PC-9 (cell line): ENCODE data around the gene ATP2B1. TPM values are rescaled to one million over a fixed set of nuclear protein-coding genes. Genes with fewer than 3 reads are reported as not detected.

ENCODE experiments used
- BruUV-seq: library from RNA; stranded (reverse); fragments of 400-500 nt; replicated peaks from 2 replicates; lab custom pipeline; 2021; lab: Mats Ljungman, UMichigan
- CTCF ChIA-PET: fragments of 300-600 bp; sonication (Branson Sonifier 250); formaldehyde crosslinking; loops from one replicate; lab custom pipeline; 2022; ENCODE audit warnings: antibody characterized with exemption; lab: Charles Lee
- POLR2A ChIA-PET: fragments of 300-600 bp; sonication (Branson Sonifier 250); formaldehyde crosslinking; loops from one replicate; lab custom pipeline; 2022; ENCODE audit warnings: antibody characterized with exemption; ENCODE audit not compliant: unreplicated experiment; lab: Charles Lee
- DNase-seq, 2 experiments: peaks; one replicate each; pipeline versions ENCODE4 v3.0.0 to v3.0.0-alpha.2; 2015 to 2022; ENCODE audit warnings: mixed read lengths in 1 of 2
- H2AFZ ChIP-seq: fragments of 200-600 bp; sonication (generic); 2 replicates; pipeline ENCODE4 v1.8.1; 2017; ENCODE audit warnings: antibody characterized with exemption
- H3F3A ChIP-seq: fragments of 200-600 bp; sonication (generic); 2 replicates; pipeline ENCODE4 v1.8.1; 2017; ENCODE audit warnings: antibody characterized with exemption, mild to moderate bottlenecking, low read depth; ENCODE audit not compliant: insufficient read depth
- H3K27ac ChIP-seq: fragments of 200-600 bp; sonication (generic); 2 replicates; pipeline ENCODE4 v1.6.1; 2016; ENCODE audit warnings: mixed run types
- H3K27me3 ChIP-seq: fragments of 200-600 bp; sonication (generic); 2 replicates; pipeline ENCODE4 v1.6.1; 2016; ENCODE audit warnings: low read depth, mixed run types; ENCODE audit not compliant: insufficient read depth
- H3K36me3 ChIP-seq: fragments of 200-600 bp; sonication (generic); 2 replicates; pipeline ENCODE4 v1.6.1; 2016; ENCODE audit warnings: low read depth, mixed run types
- H3K4me1 ChIP-seq: fragments of 200-600 bp; sonication (generic); replicated peaks from 2 replicates; pipeline ENCODE4 v1.6.1; 2016; ENCODE audit warnings: mixed run types; ENCODE audit not compliant: insufficient read depth
- H3K4me2 ChIP-seq: fragments of 200-600 bp; sonication (generic); 2 replicates; pipeline ENCODE4 v1.6.1; 2017; ENCODE audit warnings: mixed run types
- H3K4me3 ChIP-seq: fragments of 200-600 bp; sonication (generic); 2 replicates; pipeline ENCODE4 v1.6.1; 2016; ENCODE audit warnings: mixed run types
- H3K79me2 ChIP-seq: fragments of 200-600 bp; sonication (generic); 2 replicates; pipeline ENCODE4 v1.6.1; 2017; ENCODE audit warnings: low read depth, mixed run types
- H3K9me2 ChIP-seq: fragments of 200-600 bp; sonication (generic); 2 replicates; pipeline ENCODE4 v1.8.1; 2017; ENCODE audit warnings: mild to moderate bottlenecking; ENCODE audit not compliant: insufficient read depth
- H3K9me3 ChIP-seq: fragments of 200-600 bp; sonication (generic); 2 replicates; pipeline ENCODE4 v1.8.1; 2016; ENCODE audit warnings: low read depth; ENCODE audit not compliant: insufficient read depth
- H4K20me1 ChIP-seq: fragments of 200-600 bp; sonication (generic); 2 replicates; pipeline ENCODE4 v1.8.1; 2017; ENCODE audit not compliant: insufficient read depth
- EZH2 ChIP-seq: fragments of 200-600 bp; sonication (generic); IDR thresholded peaks from 2 replicates; pipeline ENCODE4 v1.8.0; 2017; ENCODE audit warnings: antibody characterized with exemption, low read depth
- intact Hi-C: fragments of 100-400 bp; cut with micrococcal nuclease; formaldehyde crosslinking; loops from one replicate; pipeline ENCODE4 v1.10.0; 2022; ENCODE audit not compliant: unreplicated experiment
- total RNA-seq: library from RNA; stranded (reverse); gene quantifications from 2 replicates; pipeline ENCODE4 v1.2.3, GENCODE V29; 2021
- TF ChIP-seq, protein P1 (sequence below): fragments of 200-600 bp; sonication (generic); conservative IDR thresholded peaks from 2 replicates; pipeline ENCODE4 v1.6.1; 2017; ENCODE audit warnings: mixed run types, antibody characterized with exemption, mild to moderate bottlenecking, moderate library complexity

ATP2B1 gene
- total RNA-seq, 1 experiment from 2014 or later: 29.4 TPM

GRCh38 chr12:89673603-89674002, 35.0 kb downstream of the ATP2B1 start:
- intact Hi-C loops: no loop called here
- CTCF ChIA-PET: no interaction called here
- BruUV-seq: no TSS peak
- no peaks in the 10 kb centered on the region for H3K4me1 ChIP-seq
- no peaks in the 10 kb centered on the region for H3K36me3 ChIP-seq
- 0 out of 2 replicates have a peak, but pooled peaks cover 2% of the 10 kb centered on the region for H4K20me1 ChIP-seq
- H3K9me3 ChIP-seq: no peaks in the 10 kb centered on the region
- H3F3A ChIP-seq: no peaks in the 10 kb centered on the region
- DNase-seq: no peak
- H3K79me2 ChIP-seq: peaks cover 84% of the 10 kb centered on the region
- POLR2A ChIA-PET: interaction anchor here (0.6 kb wide), 1 partner anchor 89 kb away, joined by 3 read pairs; no protein-coding TSS in a partner anchor
- no peak overlapping the region for H3K27ac ChIP-seq
- H3K4me3 ChIP-seq: no peak overlapping the region
- no peak overlapping the region for H3K4me2 ChIP-seq
- H3K9me2 ChIP-seq: no peaks in the 10 kb centered on the region
- no peak overlapping the region for H2AFZ ChIP-seq
- TF ChIP-seq, protein P1, sequence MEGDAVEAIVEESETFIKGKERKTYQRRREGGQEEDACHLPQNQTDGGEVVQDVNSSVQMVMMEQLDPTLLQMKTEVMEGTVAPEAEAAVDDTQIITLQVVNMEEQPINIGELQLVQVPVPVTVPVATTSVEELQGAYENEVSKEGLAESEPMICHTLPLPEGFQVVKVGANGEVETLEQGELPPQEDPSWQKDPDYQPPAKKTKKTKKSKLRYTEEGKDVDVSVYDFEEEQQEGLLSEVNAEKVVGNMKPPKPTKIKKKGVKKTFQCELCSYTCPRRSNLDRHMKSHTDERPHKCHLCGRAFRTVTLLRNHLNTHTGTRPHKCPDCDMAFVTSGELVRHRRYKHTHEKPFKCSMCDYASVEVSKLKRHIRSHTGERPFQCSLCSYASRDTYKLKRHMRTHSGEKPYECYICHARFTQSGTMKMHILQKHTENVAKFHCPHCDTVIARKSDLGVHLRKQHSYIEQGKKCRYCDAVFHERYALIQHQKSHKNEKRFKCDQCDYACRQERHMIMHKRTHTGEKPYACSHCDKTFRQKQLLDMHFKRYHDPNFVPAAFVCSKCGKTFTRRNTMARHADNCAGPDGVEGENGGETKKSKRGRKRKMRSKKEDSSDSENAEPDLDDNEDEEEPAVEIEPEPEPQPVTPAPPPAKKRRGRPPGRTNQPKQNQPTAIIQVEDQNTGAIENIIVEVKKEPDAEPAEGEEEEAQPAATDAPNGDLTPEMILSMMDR: no peak
- TF ChIP-seq EZH2: no peak
- H3K27me3 ChIP-seq: no peaks in the 10 kb centered on the region

DNA sequence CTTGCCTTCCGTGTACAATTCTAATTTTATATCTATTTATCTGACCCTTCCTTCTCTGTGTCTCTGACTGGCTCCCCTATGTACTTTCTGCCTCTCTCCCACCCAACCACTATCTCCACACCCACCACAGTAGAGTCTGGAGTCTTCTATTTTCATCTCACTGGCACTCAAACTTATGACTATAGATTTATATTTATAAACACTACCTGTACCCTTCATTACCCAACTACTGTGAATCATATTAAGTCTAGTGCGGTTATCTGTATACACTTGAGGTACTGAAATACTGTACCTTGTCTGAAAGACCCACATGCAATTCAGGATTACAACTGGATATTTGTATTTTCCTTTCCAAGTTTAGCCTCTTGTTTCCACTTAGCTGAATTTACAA, 36.1 kb downstream of the ATP2B1 start:
- Histone ChIP-seq H3K79me2 (peaks cover 77% of the 10 kb centered on the region), H3K4me2 (no peak overlapping the region)

GRCh38 chr12:89671469-89671868, 37.2 kb downstream of the ATP2B1 start:
- intact Hi-C loops: no loop called here
- DNase-seq: peak in 1 of 2 experiments; percentile 43
- CTCF ChIA-PET: no interaction called here
- Histone ChIP-seq H3K9me3 (no peaks in the 10 kb centered on the region), H3F3A (no peaks in the 10 kb centered on the region), H2AFZ (no peak overlapping the region), H3K4me1 (no peaks in the 10 kb centered on the region), H4K20me1 (0 out of 2 replicates have a peak, but pooled peaks cover 2% of the 10 kb centered on the region), H3K36me3 (0 out of 2 replicates have a peak, but pooled peaks cover 8% of the 10 kb centered on the region), H3K4me2 (no peak overlapping the region), H3K27me3 (no peaks in the 10 kb centered on the region), H3K27ac (no peak overlapping the region), H3K4me3 (no peak overlapping the region), H3K79me2 (peaks cover 78% of the 10 kb centered on the region), H3K9me2 (no peaks in the 10 kb centered on the region)
- POLR2A ChIA-PET: no interaction called here
- no peak for TF ChIP-seq EZH2
- TF ChIP-seq, protein P1: no peak
- BruUV-seq: no TSS peak

More for the DNA sequence above, 36.1 kb downstream of the ATP2B1 start:
- Histone ChIP-seq H3K27ac (no peak overlapping the region), H3K27me3 (no peaks in the 10 kb centered on the region), H4K20me1 (0 out of 2 replicates have a peak, but pooled peaks cover 2% of the 10 kb centered on the region), H3K4me1 (no peaks in the 10 kb centered on the region), H3K4me3 (no peak overlapping the region), H2AFZ (no peak overlapping the region), H3K9me3 (no peaks in the 10 kb centered on the region), H3K36me3 (0 out of 2 replicates have a peak, but pooled peaks cover 2% of the 10 kb centered on the region), H3F3A (no peaks in the 10 kb centered on the region), H3K9me2 (no peaks in the 10 kb centered on the region)
- ChIA-PET POLR2A (interaction anchor here (0.7 kb wide), 1 partner anchor 36 kb away, joined by 5 read pairs; no protein-coding TSS in a partner anchor), CTCF (no interaction called here)
- TF ChIP-seq EZH2: no peak
- TF ChIP-seq, protein P1: no peak
- no peak for DNase-seq
- BruUV-seq: no TSS peak
- intact Hi-C loops: no loop called here
